RWPE2 (cell line): ENCODE measurements around the gene CTXN1.

Source experiments
- ATAC-seq: fragments of 200-7000 bp; cut with Tn5 transposase; 3 replicates; pipeline ENCODE4 v1.9.1; 2021; ENCODE audit warnings: low read depth
- DNase-seq: peaks from one replicate; pipeline ENCODE4 v3.0.0-alpha.2; 2020; ENCODE audit warnings: low spot score
- H3K27ac ChIP-seq: fragments of 450-650 bp; 2 replicates; pipeline ENCODE4 v1.5.1; 2017; ENCODE audit warnings: mild to moderate bottlenecking; ENCODE audit not compliant: poor library complexity, severe bottlenecking
- H3K27me3 ChIP-seq: fragments of 250-450 bp; sonication (Bioruptor Pico); 2 replicates; pipeline ENCODE4 v1.5.1; 2021; ENCODE audit warnings: mild to moderate bottlenecking, moderate library complexity; ENCODE audit not compliant: insufficient read depth, poor library complexity, severe bottlenecking
- H3K36me3 ChIP-seq: fragments of 250-450 bp; sonication (Bioruptor Pico); 2 replicates; pipeline ENCODE4 v1.5.1; 2020; ENCODE audit warnings: low read depth, mild to moderate bottlenecking, moderate library complexity
- H3K4me1 ChIP-seq: fragments of 250-450 bp; sonication (Bioruptor Pico); 2 replicates; pipeline ENCODE4 v1.5.1; 2021; ENCODE audit warnings: mild to moderate bottlenecking, moderate library complexity; ENCODE audit not compliant: insufficient read depth, poor library complexity, severe bottlenecking
- H3K4me3 ChIP-seq: fragments of 250-450 bp; sonication (Bioruptor Pico); 2 replicates; pipeline ENCODE4 v1.5.1; 2021; ENCODE audit warnings: mild to moderate bottlenecking, moderate library complexity; ENCODE audit not compliant: severe bottlenecking
- H3K9me3 ChIP-seq: fragments of 250-450 bp; sonication (Bioruptor Pico); 2 replicates; pipeline ENCODE4 v1.5.1; 2021; ENCODE audit warnings: mild to moderate bottlenecking, moderate library complexity; ENCODE audit not compliant: severe bottlenecking
- TF ChIP-seq, protein P1 (sequence below): fragments of 450-650 bp; IDR thresholded peaks from one replicate; pipeline ENCODE4 v1.5.1; 2017; ENCODE audit warnings: mild to moderate bottlenecking, moderate library complexity; ENCODE audit not compliant: poor library complexity, severe bottlenecking

The CTXN1 gene

DNA sequence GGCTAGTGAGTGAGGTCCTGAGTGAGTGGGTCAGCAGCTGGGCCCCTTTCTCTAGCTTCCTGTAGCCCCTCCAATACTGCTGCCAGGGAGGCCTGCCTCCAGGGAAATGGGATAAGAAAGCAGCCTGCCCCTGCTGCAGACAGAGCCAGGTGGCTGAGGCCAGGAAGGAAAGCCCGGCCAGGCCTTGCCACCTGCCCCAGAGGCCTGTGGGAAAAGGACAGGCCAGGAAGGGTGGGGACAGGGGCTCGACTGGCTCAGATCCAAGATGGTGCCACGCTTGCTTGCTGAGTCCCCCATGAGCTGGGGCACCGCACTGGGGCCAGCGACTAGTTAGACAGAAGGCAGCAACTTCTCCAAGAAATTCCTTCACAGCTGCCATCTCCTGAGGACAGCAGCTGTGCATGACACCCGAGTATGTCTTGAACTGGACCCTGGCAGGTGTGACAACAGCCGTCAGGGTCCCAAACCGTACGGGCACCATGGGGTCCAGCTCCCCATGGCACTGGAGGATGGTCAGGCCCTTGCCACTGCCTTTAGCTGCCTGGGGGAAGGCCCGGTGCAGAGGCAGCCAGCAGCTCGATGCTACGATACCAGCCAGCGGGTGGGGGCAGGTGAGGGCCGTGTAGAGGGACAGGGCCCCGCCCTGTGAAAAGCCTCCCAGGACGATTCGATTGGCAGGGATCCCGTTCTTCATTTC lies 46.7 kb downstream of the CTXN1 start:
- TF ChIP-seq, protein P1, sequence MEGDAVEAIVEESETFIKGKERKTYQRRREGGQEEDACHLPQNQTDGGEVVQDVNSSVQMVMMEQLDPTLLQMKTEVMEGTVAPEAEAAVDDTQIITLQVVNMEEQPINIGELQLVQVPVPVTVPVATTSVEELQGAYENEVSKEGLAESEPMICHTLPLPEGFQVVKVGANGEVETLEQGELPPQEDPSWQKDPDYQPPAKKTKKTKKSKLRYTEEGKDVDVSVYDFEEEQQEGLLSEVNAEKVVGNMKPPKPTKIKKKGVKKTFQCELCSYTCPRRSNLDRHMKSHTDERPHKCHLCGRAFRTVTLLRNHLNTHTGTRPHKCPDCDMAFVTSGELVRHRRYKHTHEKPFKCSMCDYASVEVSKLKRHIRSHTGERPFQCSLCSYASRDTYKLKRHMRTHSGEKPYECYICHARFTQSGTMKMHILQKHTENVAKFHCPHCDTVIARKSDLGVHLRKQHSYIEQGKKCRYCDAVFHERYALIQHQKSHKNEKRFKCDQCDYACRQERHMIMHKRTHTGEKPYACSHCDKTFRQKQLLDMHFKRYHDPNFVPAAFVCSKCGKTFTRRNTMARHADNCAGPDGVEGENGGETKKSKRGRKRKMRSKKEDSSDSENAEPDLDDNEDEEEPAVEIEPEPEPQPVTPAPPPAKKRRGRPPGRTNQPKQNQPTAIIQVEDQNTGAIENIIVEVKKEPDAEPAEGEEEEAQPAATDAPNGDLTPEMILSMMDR: no peak
- no peak for ATAC-seq
- peaks cover 6% of the 10 kb centered on the region for H3K27me3 ChIP-seq
- H3K27ac ChIP-seq: no peak overlapping the region
- no peak overlapping the region for H3K4me3 ChIP-seq
- no peaks in the 10 kb centered on the region for H3K9me3 ChIP-seq
- no peak for DNase-seq
- no peaks in the 10 kb centered on the region for H3K36me3 ChIP-seq
- H3K4me1 ChIP-seq: no peaks in the 10 kb centered on the region

DNA sequence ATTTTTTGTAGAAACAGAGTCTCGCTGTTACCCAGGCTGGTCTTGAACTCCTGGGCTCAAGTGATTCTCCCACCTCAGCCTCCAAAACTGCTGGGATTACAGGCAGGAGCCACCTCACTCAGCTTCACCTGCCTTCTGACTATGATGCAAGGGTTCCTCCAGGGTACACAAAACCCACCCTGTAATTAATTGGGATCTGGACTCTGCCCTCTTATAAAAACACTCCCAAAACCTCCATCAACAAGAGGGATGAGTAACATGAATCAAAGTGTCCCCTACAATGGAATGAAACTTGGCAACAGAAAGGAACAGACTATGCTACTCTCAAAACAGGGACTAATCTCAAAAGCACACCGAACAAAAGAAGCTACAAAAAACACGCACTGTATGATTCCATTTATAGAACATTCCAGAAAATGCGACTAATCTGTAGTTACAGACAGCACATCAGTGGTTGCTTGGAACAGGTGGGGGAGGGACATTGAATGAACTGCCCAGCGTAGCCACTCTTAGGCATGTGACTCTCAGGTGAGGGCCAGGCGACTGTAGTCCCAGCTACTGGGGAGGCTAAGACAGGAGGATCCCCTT lies 48.6 kb downstream of the CTXN1 start:
- Histone ChIP-seq H3K27me3 (peaks cover 6% of the 10 kb centered on the region), H3K9me3 (no peaks in the 10 kb centered on the region), H3K4me1 (no peaks in the 10 kb centered on the region), H3K27ac (no peak overlapping the region), H3K4me3 (no peak overlapping the region), H3K36me3 (no peaks in the 10 kb centered on the region)
- ATAC-seq (no peak), DNase-seq (no peak)
- TF ChIP-seq, protein P1: no peak

DNA sequence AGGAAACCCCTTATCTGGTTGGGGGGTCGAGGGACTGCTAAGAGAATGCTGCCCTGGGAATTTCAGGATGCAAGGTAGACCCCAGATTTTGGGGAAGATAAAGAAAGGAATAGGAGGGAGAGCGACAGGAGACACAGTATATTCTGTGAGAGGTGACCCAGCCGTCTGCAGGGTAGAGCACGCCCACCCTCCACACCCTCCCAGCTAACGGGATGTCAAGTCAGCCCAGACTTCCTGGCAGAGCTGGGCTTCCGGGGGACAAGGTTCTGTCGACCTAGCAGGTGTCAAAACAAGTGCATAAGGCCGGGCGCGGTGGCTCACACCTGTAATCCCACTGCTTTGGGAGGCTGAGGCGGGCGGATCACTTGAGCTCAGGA lies 51.0 kb downstream of the CTXN1 start:
- Histone ChIP-seq H3K36me3 (no peaks in the 10 kb centered on the region), H3K9me3 (no peaks in the 10 kb centered on the region), H3K4me1 (peaks cover 3% of the 10 kb centered on the region), H3K27ac (no peak overlapping the region), H3K4me3 (peak overlapping the region; percentile 41), H3K27me3 (peaks cover 6% of the 10 kb centered on the region)
- DNase-seq: no peak
- TF ChIP-seq, protein P1: no peak
- ATAC-seq: no peak
